Breast epithelium (tissue), 4 donors: ENCODE results near the gene RGS3. TPM values are rescaled to one million over a fixed set of nuclear protein-coding genes. Genes with fewer than 3 reads are reported as not detected.

ENCODE experiments used
- DNase-seq, 2 donors: peaks; one replicate each; pipeline ENCODE4 v3.0.0-alpha.2; 2019; ENCODE audit warnings: low spot score in 2 of 2
- H3K27ac ChIP-seq, 2 donors: fragments of 200-600 bp; sonication (generic) in 1 of 2; one replicate each; pipeline ENCODE4 v1.5.1; 2016 to 2019; ENCODE audit warnings: mild to moderate bottlenecking in 1 of 2
- H3K27me3 ChIP-seq, 2 donors: fragments of 200-600 bp; sonication (generic) in 1 of 2; one replicate each; pipeline versions ENCODE4 v1.5.1 to v1.6.0; 2017 to 2019; ENCODE audit warnings: control low read depth in 1 of 2, mild to moderate bottlenecking in 1 of 2
- H3K36me3 ChIP-seq: fragments of 200-600 bp; one replicate; pipeline ENCODE4 v1.5.1; 2019
- H3K4me1 ChIP-seq, 2 donors: fragments of 200-600 bp; sonication (generic); one replicate each; pipeline ENCODE4 v1.5.1; 2016 to 2019; ENCODE audit warnings: control low read depth in 1 of 2
- H3K4me3 ChIP-seq, 3 donors: fragments of 200-600 bp; sonication (generic); 1 replicate in 2 of 3; 2 replicates in 1 of 3; pipeline ENCODE4 v1.5.1; 2016 to 2019; ENCODE audit warnings: mild to moderate bottlenecking in 3 of 3, moderate library complexity in 2 of 3
- H3K9me3 ChIP-seq, 2 donors: fragments of 200-600 bp; sonication (generic) in 1 of 2; one replicate each; pipeline ENCODE4 v1.5.1; 2016 to 2019; ENCODE audit warnings: control low read depth in 1 of 2
- CTCF ChIP-seq, 3 donors: fragments of 450-650 bp; IDR thresholded peaks; one replicate each; pipeline ENCODE4 v1.5.1; 2016 to 2017; ENCODE audit warnings: antibody characterized with exemption in 3 of 3, mild to moderate bottlenecking in 3 of 3, moderate library complexity in 3 of 3
- POLR2A ChIP-seq: fragments of 450-650 bp; IDR thresholded peaks from one replicate; pipeline ENCODE4 v1.6.1; 2016; ENCODE audit warnings: antibody characterized with exemption, mild to moderate bottlenecking, moderate library complexity
- POLR2AphosphoS5 ChIP-seq, 3 donors: sonication (generic); formaldehyde crosslinking; IDR thresholded peaks; one replicate each; pipeline ENCODE4 v1.6.1; 2017; ENCODE audit warnings: antibody characterized with exemption in 3 of 3
- intact Hi-C: fragments of 100-400 bp; cut with DNase I; formaldehyde crosslinking; loops from one replicate; pipeline ENCODE4 v1.15.1; 2023; ENCODE audit warnings: low total_unique reads
- total RNA-seq, 3 donors: library from RNA; depleted of rRNA; stranded (reverse); fragments of >200 nt; gene quantifications; one replicate each; pipeline ENCODE4 v1.1.0, GENCODE V29; 2016

The RGS3 gene
- total RNA-seq, 3 donors from 2014 or later: 31.7 to 49.0 (median 35.4) TPM

- peaks cover 0 to 24% of the 10 kb centered on the region in 2 donors for H3K4me1 ChIP-seq
- H3K27me3 ChIP-seq: no peaks in the 10 kb centered on the region
- TF ChIP-seq POLR2AphosphoS5 (IDR thresholded peaks at IDR 0.05) (peak in 2 of 3 donors; percentile 14 to 29), CTCF (IDR thresholded peaks at IDR 0.05) (no peak)
- peak; percentile 79 to 82 for DNase-seq
- H3K4me3 ChIP-seq: no peak overlapping the region
- no peaks in the 10 kb centered on the region for H3K9me3 ChIP-seq
- peak overlapping the region; percentile 75 to 84 for H3K27ac ChIP-seq
- H3K36me3 ChIP-seq: no peaks in the 10 kb centered on the region
- intact Hi-C loops: no loop called here
Observed at GRCh38 chr9:113574441-113575262, 111.1 kb downstream of the RGS3 start.

- TF ChIP-seq CTCF (IDR thresholded peaks at IDR 0.05): no peak
- no peak for TF ChIP-seq POLR2A
- no peak for TF ChIP-seq POLR2AphosphoS5 (IDR thresholded peaks at IDR 0.05)
- Histone ChIP-seq H3K4me1 (peaks cover 4 to 45% of the 10 kb centered on the region in 2 donors), H3K9me3 (no peaks in the 10 kb centered on the region), H3K36me3 (no peaks in the 10 kb centered on the region), H3K27ac (peak overlapping the region; percentile 89 to 91), H3K4me3 (no peak overlapping the region), H3K27me3 (no peaks in the 10 kb centered on the region)
- no peak for DNase-seq
- intact Hi-C loops: no loop called here
Observed at GRCh38 chr9:113577525-113578261, 114.2 kb downstream of the RGS3 start.

GRCh38 chr9:113578279-113578865 is 114.8 kb downstream of the RGS3 start:
- intact Hi-C loops: no loop called here
- H3K27me3 ChIP-seq: no peaks in the 10 kb centered on the region
- no peak for DNase-seq
- H3K4me3 ChIP-seq: no peak overlapping the region
- no peaks in the 10 kb centered on the region for H3K9me3 ChIP-seq
- H3K36me3 ChIP-seq: no peaks in the 10 kb centered on the region
- peaks cover 4 to 45% of the 10 kb centered on the region in 2 donors for H3K4me1 ChIP-seq
- peak overlapping the region; percentile 89 to 91 for H3K27ac ChIP-seq
- TF ChIP-seq CTCF (IDR thresholded peaks at IDR 0.05) (no peak), POLR2A (no peak), POLR2AphosphoS5 (IDR thresholded peaks at IDR 0.05) (no peak)

- H3K36me3 ChIP-seq: no peaks in the 10 kb centered on the region
- H3K4me1 ChIP-seq: peaks cover 4 to 44% of the 10 kb centered on the region in 2 donors
- DNase-seq: peak; percentile 71 to 78
- peak overlapping the region; percentile 89 to 91 for H3K27ac ChIP-seq
- H3K27me3 ChIP-seq: no peaks in the 10 kb centered on the region
- no peak overlapping the region for H3K4me3 ChIP-seq
- intact Hi-C loops: no loop called here
- H3K9me3 ChIP-seq: no peaks in the 10 kb centered on the region
- TF ChIP-seq POLR2A (no peak), POLR2AphosphoS5 (IDR thresholded peaks at IDR 0.05) (no peak), CTCF (IDR thresholded peaks at IDR 0.05) (no peak)
Observed at GRCh38 chr9:113578882-113579282, 115.4 kb downstream of the RGS3 start.
